Measurements from ENCODE around the gene EXOC4.

Gene EXOC4

DNA sequence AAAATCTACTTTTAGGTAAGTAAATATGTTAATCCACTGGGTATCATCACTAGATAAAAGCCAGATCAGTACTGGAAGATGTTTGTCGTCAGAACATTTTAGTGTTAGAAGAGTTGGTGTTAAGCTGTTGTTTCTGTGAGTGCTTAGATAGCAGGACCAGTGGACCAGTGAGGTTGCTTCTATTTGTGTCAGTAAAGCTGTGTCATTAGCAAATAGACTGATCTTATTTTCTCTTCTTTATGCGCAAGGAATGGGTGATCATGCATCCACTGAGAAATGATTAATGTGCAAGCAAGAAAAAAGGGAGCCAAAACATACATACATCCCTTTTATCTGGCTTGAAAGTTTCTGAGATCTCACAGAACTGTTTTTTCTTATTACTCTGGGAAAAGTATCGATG lies 42.6 kb downstream of the EXOC4 start:
- TF ChIP-seq CTCF (IDR thresholded peaks at IDR 0.05) = no peak

GRCh38 chr7:133297093-133297492 lies 44.2 kb downstream of the EXOC4 start:
- TF ChIP-seq CTCF (IDR thresholded peaks at IDR 0.05) = no peak

- no peak for TF ChIP-seq CTCF (IDR thresholded peaks at IDR 0.05)
Observed at GRCh38 chr7:133298080-133298479, 45.2 kb downstream of the EXOC4 start.

- no peak for TF ChIP-seq CTCF (IDR thresholded peaks at IDR 0.05)
Observed at GRCh38 chr7:133299676-133300075, 46.8 kb downstream of the EXOC4 start.

- TF ChIP-seq CTCF (IDR thresholded peaks at IDR 0.05) = no peak
Observed at GRCh38 chr7:133300088-133300487, 47.2 kb downstream of the EXOC4 start.

- TF ChIP-seq CTCF (IDR thresholded peaks at IDR 0.05) = peak; percentile 9; the same call in 1 of the 2 replicates
Observed at GRCh38 chr7:133300811-133301210, 47.9 kb downstream of the EXOC4 start.

- no peak for TF ChIP-seq CTCF (IDR thresholded peaks at IDR 0.05)
Observed at GRCh38 chr7:133301444-133301843, 48.6 kb downstream of the EXOC4 start.

DNA sequence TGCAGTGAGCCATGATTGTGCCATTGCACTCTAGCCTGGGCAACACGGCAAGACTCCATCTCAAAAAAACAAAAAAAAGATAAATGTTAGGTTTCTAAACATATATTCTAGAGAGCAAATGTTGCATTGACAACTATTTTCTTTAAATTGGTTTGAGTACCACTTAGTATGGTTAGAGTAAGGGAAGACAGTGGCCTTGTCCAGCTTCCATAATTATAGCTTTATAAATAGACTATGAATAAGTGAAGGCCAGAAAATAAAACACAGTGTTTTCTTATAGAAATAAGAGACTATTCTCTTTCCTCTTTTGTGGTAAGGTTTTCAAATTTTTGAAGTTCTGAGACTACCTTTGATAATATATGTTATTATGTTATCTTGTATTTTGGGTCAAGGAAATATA lies 50.5 kb downstream of the EXOC4 start:
- no peak for TF ChIP-seq CTCF (IDR thresholded peaks at IDR 0.05)

All from LNCAP (cell line).